ENCODE results near the gene MAST2. TPM values are rescaled to one million over a fixed set of nuclear protein-coding genes. Genes with fewer than 3 reads are reported as not detected.
A peak's percentile ranks its signal among the peaks of the same experiment; 100 is the strongest.
"Not testable (repeated sequence)": the region's sequence is repeated elsewhere in the genome, so short reads cannot be mapped to it uniquely, and the experiment has no call there.

Gene MAST2
- total and polyA plus RNA-seq, 3 experiments from 2014 or later: 5.6 to 29.9 (median 29.5) TPM

GRCh38 chr1:45836451-45836850, 33.0 kb downstream of the MAST2 start:
- Histone ChIP-seq H3K36me3 (ENCODE audit: insufficient read depth, low read length) (no peaks in the 10 kb centered on the region), H3K4me3 (ENCODE audit: low read length) (no peak overlapping the region), H3K27ac (ENCODE audit: low read depth, low read length) (no peak overlapping the region), H3K27me3 (ENCODE audit: insufficient read depth, low read length, poor library complexity, severe bottlenecking) (no peaks in the 10 kb centered on the region), H3K4me1 (ENCODE audit: insufficient read depth, low read length) (no peaks in the 10 kb centered on the region), H3K9me3 (ENCODE audit: low read length) (no peaks in the 10 kb centered on the region)
- H3K27ac Mint-ChIP-seq: no peak overlapping the region
- H3K4me3 Mint-ChIP-seq: no peak overlapping the region
- H3K36me3 Mint-ChIP-seq: peaks cover 0 to 6% (median 3%) of the 10 kb centered on the region in 3 donors
- H3K9me3 Mint-ChIP-seq: no peaks in the 10 kb centered on the region
- no peak for DNase-seq
- CTCF ChIA-PET: no interaction called here
- POLR2A ChIA-PET: no interaction called here
- H3K4me1 Mint-ChIP-seq: peaks cover 0 to 1% (median 0%) of the 10 kb centered on the region in 3 donors
- H3K27me3 Mint-ChIP-seq: no peaks in the 10 kb centered on the region

- H3K4me3 Mint-ChIP-seq; H3K27ac ChIP-seq (ENCODE audit: low read depth, low read length); H3K9me3 ChIP-seq (ENCODE audit: low read length); H3K27me3 Mint-ChIP-seq; H3K27ac Mint-ChIP-seq; H3K9me3 Mint-ChIP-seq; H3K27me3 ChIP-seq (ENCODE audit: insufficient read depth, low read length, poor library complexity, severe bottlenecking); H3K36me3 Mint-ChIP-seq; H3K4me1 Mint-ChIP-seq; H3K4me3 ChIP-seq (ENCODE audit: low read length); POLR2A ChIA-PET; DNase-seq; CTCF ChIA-PET; H3K4me1 ChIP-seq (ENCODE audit: insufficient read depth, low read length); H3K36me3 ChIP-seq (ENCODE audit: insufficient read depth, low read length): not testable (repeated sequence)
Measured at GRCh38 chr1:45836861-45837260, 33.4 kb downstream of the MAST2 start.

- H3K36me3 Mint-ChIP-seq; H3K4me1 Mint-ChIP-seq; H3K4me3 Mint-ChIP-seq; H3K4me1 ChIP-seq (ENCODE audit: insufficient read depth, low read length); H3K9me3 ChIP-seq (ENCODE audit: low read length); H3K9me3 Mint-ChIP-seq; H3K4me3 ChIP-seq (ENCODE audit: low read length); H3K27ac ChIP-seq (ENCODE audit: low read depth, low read length); CTCF ChIA-PET; POLR2A ChIA-PET; DNase-seq; H3K27me3 ChIP-seq (ENCODE audit: insufficient read depth, low read length, poor library complexity, severe bottlenecking); H3K36me3 ChIP-seq (ENCODE audit: insufficient read depth, low read length); H3K27ac Mint-ChIP-seq; H3K27me3 Mint-ChIP-seq: not testable (repeated sequence)
Measured at GRCh38 chr1:45838322-45838721, 34.9 kb downstream of the MAST2 start.

GRCh38 chr1:45840704-45841103, 37.3 kb downstream of the MAST2 start:
- CTCF ChIA-PET: no interaction called here
- no peak overlapping the region for H3K27ac ChIP-seq (ENCODE audit: low read depth, low read length)
- DNase-seq: no peak

GRCh38 chr1:45842786-45843185, 39.4 kb downstream of the MAST2 start:
- H3K9me3 Mint-ChIP-seq: no peaks in the 10 kb centered on the region

More at GRCh38 chr1:45840704-45841103, 37.3 kb downstream of the MAST2 start:
- Mint-ChIP-seq H3K36me3 (peaks cover 0 to 3% (median 0%) of the 10 kb centered on the region in 3 donors), H3K9me3 (no peaks in the 10 kb centered on the region), H3K27me3 (no peaks in the 10 kb centered on the region), H3K4me3 (no peak overlapping the region), H3K27ac (no peak overlapping the region), H3K4me1 (peaks cover 4 to 8% (median 7%) of the 10 kb centered on the region in 3 donors)
- H3K27me3 ChIP-seq (ENCODE audit: insufficient read depth, low read length, poor library complexity, severe bottlenecking): no peaks in the 10 kb centered on the region
- H3K36me3 ChIP-seq (ENCODE audit: insufficient read depth, low read length): no peaks in the 10 kb centered on the region
- H3K4me1 ChIP-seq (ENCODE audit: insufficient read depth, low read length): no peaks in the 10 kb centered on the region
- H3K9me3 ChIP-seq (ENCODE audit: low read length): no peaks in the 10 kb centered on the region
- H3K4me3 ChIP-seq (ENCODE audit: low read length): no peak overlapping the region
- POLR2A ChIA-PET: no interaction called here

GRCh38 chr1:45843474-45843905, 40.1 kb downstream of the MAST2 start:
- H3K27me3 ChIP-seq (ENCODE audit: insufficient read depth, low read length, poor library complexity, severe bottlenecking): no peaks in the 10 kb centered on the region
- no peaks in the 10 kb centered on the region for H3K4me1 ChIP-seq (ENCODE audit: insufficient read depth, low read length)
- ChIA-PET CTCF (no interaction called here), POLR2A (no interaction called here)
- Mint-ChIP-seq H3K9me3 (peaks cover 0 to under 1% (median 0%) of the 10 kb centered on the region in 5 donors), H3K4me3 (no peak overlapping the region), H3K36me3 (peaks cover 0 to 13% (median 2%) of the 10 kb centered on the region in 3 donors), H3K27me3 (no peaks in the 10 kb centered on the region), H3K27ac (peak overlapping the region in 1 of 8 donors; percentile 10), H3K4me1 (peaks cover 4 to 8% (median 7%) of the 10 kb centered on the region in 3 donors)
- H3K36me3 ChIP-seq (ENCODE audit: insufficient read depth, low read length): no peaks in the 10 kb centered on the region
- no peak for DNase-seq
- H3K27ac ChIP-seq (ENCODE audit: low read depth, low read length): no peak overlapping the region
- H3K4me3 ChIP-seq (ENCODE audit: low read length): no peak overlapping the region
- H3K9me3 ChIP-seq (ENCODE audit: low read length): no peaks in the 10 kb centered on the region

More at GRCh38 chr1:45842786-45843185, 39.4 kb downstream of the MAST2 start:
- Histone ChIP-seq H3K4me1 (ENCODE audit: insufficient read depth, low read length) (no peaks in the 10 kb centered on the region), H3K4me3 (ENCODE audit: low read length) (no peak overlapping the region), H3K27me3 (ENCODE audit: insufficient read depth, low read length, poor library complexity, severe bottlenecking) (no peaks in the 10 kb centered on the region), H3K9me3 (ENCODE audit: low read length) (no peaks in the 10 kb centered on the region), H3K36me3 (ENCODE audit: insufficient read depth, low read length) (no peaks in the 10 kb centered on the region), H3K27ac (ENCODE audit: low read depth, low read length) (no peak overlapping the region)
- Mint-ChIP-seq H3K36me3 (peaks cover 0 to 6% (median 3%) of the 10 kb centered on the region in 3 donors), H3K27me3 (no peaks in the 10 kb centered on the region), H3K27ac (no peak overlapping the region), H3K4me3 (no peak overlapping the region), H3K4me1 (peaks cover 4 to 8% (median 7%) of the 10 kb centered on the region in 3 donors)
- ChIA-PET POLR2A (no interaction called here), CTCF (no interaction called here)
- DNase-seq: no peak

GRCh38 chr1:45844000-45844399, 40.6 kb downstream of the MAST2 start:
- POLR2A ChIA-PET, CTCF ChIA-PET: not testable (repeated sequence)

GRCh38 chr1:45846931-45847330, 43.5 kb downstream of the MAST2 start:
- H3K27ac ChIP-seq (ENCODE audit: low read depth, low read length): no peak overlapping the region
- H3K9me3 Mint-ChIP-seq: peaks cover 7 to 18% (median 12%) of the 10 kb centered on the region in 5 donors
- no peak overlapping the region for H3K4me3 Mint-ChIP-seq
- peaks cover 0 to 3% of the 10 kb centered on the region in 2 donors for H3K27me3 Mint-ChIP-seq
- H3K4me1 Mint-ChIP-seq: peaks cover 4 to 8% (median 7%) of the 10 kb centered on the region in 3 donors
- H3K36me3 ChIP-seq (ENCODE audit: insufficient read depth, low read length): no peaks in the 10 kb centered on the region
- H3K4me1 ChIP-seq (ENCODE audit: insufficient read depth, low read length): no peaks in the 10 kb centered on the region
- no peak for DNase-seq
- no peak overlapping the region for H3K4me3 ChIP-seq (ENCODE audit: low read length)
- CTCF ChIA-PET: no interaction called here
- H3K9me3 ChIP-seq (ENCODE audit: low read length): no peaks in the 10 kb centered on the region
- H3K36me3 Mint-ChIP-seq: peaks cover 5 to 34% (median 6%) of the 10 kb centered on the region in 3 donors
- no peak overlapping the region for H3K27ac Mint-ChIP-seq
- POLR2A ChIA-PET: no interaction called here
- no peaks in the 10 kb centered on the region for H3K27me3 ChIP-seq (ENCODE audit: insufficient read depth, low read length, poor library complexity, severe bottlenecking)

More at GRCh38 chr1:45844000-45844399, 40.6 kb downstream of the MAST2 start:
- DNase-seq; H3K4me1 ChIP-seq (ENCODE audit: insufficient read depth, low read length); H3K27ac ChIP-seq (ENCODE audit: low read depth, low read length); H3K9me3 Mint-ChIP-seq; H3K27me3 Mint-ChIP-seq; H3K4me3 Mint-ChIP-seq; H3K4me3 ChIP-seq (ENCODE audit: low read length); H3K4me1 Mint-ChIP-seq; H3K9me3 ChIP-seq (ENCODE audit: low read length); H3K27me3 ChIP-seq (ENCODE audit: insufficient read depth, low read length, poor library complexity, severe bottlenecking); H3K36me3 ChIP-seq (ENCODE audit: insufficient read depth, low read length): not testable (repeated sequence)
- Mint-ChIP-seq H3K36me3 (peaks cover 0 to 18% (median 0%) of the 10 kb centered on the region in 3 donors), H3K27ac (peak overlapping the region in 1 of 8 donors; percentile 63)

- H3K4me3 ChIP-seq (ENCODE audit: low read length): no peak overlapping the region
- no peaks in the 10 kb centered on the region for H3K9me3 ChIP-seq (ENCODE audit: low read length)
- H3K4me1 Mint-ChIP-seq: peaks cover 4 to 5% (median 5%) of the 10 kb centered on the region in 3 donors
- no peaks in the 10 kb centered on the region for H3K27me3 ChIP-seq (ENCODE audit: insufficient read depth, low read length, poor library complexity, severe bottlenecking)
- peaks cover 5 to 34% (median 6%) of the 10 kb centered on the region in 3 donors for H3K36me3 Mint-ChIP-seq
- H3K36me3 ChIP-seq (ENCODE audit: insufficient read depth, low read length): no peaks in the 10 kb centered on the region
- DNase-seq: no peak
- no peaks in the 10 kb centered on the region for H3K4me1 ChIP-seq (ENCODE audit: insufficient read depth, low read length)
- POLR2A ChIA-PET: no interaction called here
- no peak overlapping the region for H3K27ac Mint-ChIP-seq
- no peak overlapping the region for H3K27ac ChIP-seq (ENCODE audit: low read depth, low read length)
- CTCF ChIA-PET: no interaction called here
- peaks cover 7 to 18% (median 12%) of the 10 kb centered on the region in 5 donors for H3K9me3 Mint-ChIP-seq
- peaks cover 0 to 3% of the 10 kb centered on the region in 2 donors for H3K27me3 Mint-ChIP-seq
- H3K4me3 Mint-ChIP-seq: no peak overlapping the region
Measured at GRCh38 chr1:45848097-45848496, 44.7 kb downstream of the MAST2 start.
